Endothelial cell of umbilical vein (primary cell): Measurements from ENCODE around the gene NR1H2.

Experiments
- EZH2 ChIP-seq: IDR thresholded peaks from 2 replicates; pipeline ENCODE4 v1.6.1; 2012; ENCODE audit warnings: borderline replicate concordance, low read depth, mild to moderate bottlenecking, moderate library complexity, low read length, inconsistent platforms; ENCODE audit not compliant: severe bottlenecking
- GATA2 ChIP-seq: IDR thresholded peaks from 2 replicates; pipeline ENCODE4 v1.7.0; 2011; ENCODE audit warnings: low read depth, mild to moderate bottlenecking, moderate library complexity, mixed read lengths, low read length; ENCODE audit not compliant: insufficient read length, insufficient read depth
- MYC ChIP-seq: IDR thresholded peaks from one replicate; pipeline ENCODE4 v1.6.1; 2011; ENCODE audit warnings: mild to moderate bottlenecking, low read depth, low read length
- POLR2A ChIP-seq: IDR thresholded peaks from 2 replicates; pipeline ENCODE4 v1.6.1; 2012; ENCODE audit warnings: low read depth, mild to moderate bottlenecking, control low read depth, low read length
- TF ChIP-seq, protein P1 (sequence below), 2 donors: IDR thresholded peaks; 1 replicate in 1 of 2; 2 replicates in 1 of 2; pipeline ENCODE4 v1.5.1; 2011; ENCODE audit warnings: low read length in 2 of 2, mild to moderate bottlenecking in 2 of 2, moderate library complexity in 2 of 2, control low read depth in 1 of 2, inconsistent platforms in 1 of 2, low read depth in 1 of 2; ENCODE audit not compliant: insufficient read depth in 1 of 2; ENCODE audit errors: extremely low read depth in 1 of 2
- TF ChIP-seq, protein P2 (sequence below): IDR thresholded peaks from 2 replicates; pipeline ENCODE4 v1.6.1; 2011; ENCODE audit not compliant: insufficient read depth, insufficient read length

- TF ChIP-seq, protein P1, sequence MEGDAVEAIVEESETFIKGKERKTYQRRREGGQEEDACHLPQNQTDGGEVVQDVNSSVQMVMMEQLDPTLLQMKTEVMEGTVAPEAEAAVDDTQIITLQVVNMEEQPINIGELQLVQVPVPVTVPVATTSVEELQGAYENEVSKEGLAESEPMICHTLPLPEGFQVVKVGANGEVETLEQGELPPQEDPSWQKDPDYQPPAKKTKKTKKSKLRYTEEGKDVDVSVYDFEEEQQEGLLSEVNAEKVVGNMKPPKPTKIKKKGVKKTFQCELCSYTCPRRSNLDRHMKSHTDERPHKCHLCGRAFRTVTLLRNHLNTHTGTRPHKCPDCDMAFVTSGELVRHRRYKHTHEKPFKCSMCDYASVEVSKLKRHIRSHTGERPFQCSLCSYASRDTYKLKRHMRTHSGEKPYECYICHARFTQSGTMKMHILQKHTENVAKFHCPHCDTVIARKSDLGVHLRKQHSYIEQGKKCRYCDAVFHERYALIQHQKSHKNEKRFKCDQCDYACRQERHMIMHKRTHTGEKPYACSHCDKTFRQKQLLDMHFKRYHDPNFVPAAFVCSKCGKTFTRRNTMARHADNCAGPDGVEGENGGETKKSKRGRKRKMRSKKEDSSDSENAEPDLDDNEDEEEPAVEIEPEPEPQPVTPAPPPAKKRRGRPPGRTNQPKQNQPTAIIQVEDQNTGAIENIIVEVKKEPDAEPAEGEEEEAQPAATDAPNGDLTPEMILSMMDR (IDR thresholded peaks at IDR 0.05; ENCODE audit: extremely low read depth in 1 of 2, insufficient read depth in 1 of 2, low read depth in 1 of 2, low read length in 2 of 2) = no peak
- TF ChIP-seq, protein P2, sequence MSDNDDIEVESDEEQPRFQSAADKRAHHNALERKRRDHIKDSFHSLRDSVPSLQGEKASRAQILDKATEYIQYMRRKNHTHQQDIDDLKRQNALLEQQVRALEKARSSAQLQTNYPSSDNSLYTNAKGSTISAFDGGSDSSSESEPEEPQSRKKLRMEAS = no peak
- TF ChIP-seq EZH2 (no peak), POLR2A (no peak), MYC (no peak), GATA2 (no peak)
These were observed 4.3 kb upstream of the NR1H2 start for GRCh38 chr19:50371914-50372475.
